GM18867 (cell line): ENCODE results near the gene SPDYE2.
"Not testable (repeated sequence)": the region's sequence is repeated elsewhere in the genome, so short reads cannot be mapped to it uniquely, and the experiment has no call there.

Experiments
- ATAC-seq: cut with Tn5 transposase; IDR thresholded peaks from one replicate; pipeline ENCODE4 v1.9.1; 2021; ENCODE audit warnings: mild to moderate bottlenecking, moderate library complexity; ENCODE audit not compliant: unreplicated experiment

The SPDYE2 gene

GRCh38 chr7:102540604-102541003 lies 10.4 kb upstream of the SPDYE2 start:
- not testable (repeated sequence) for ATAC-seq

- not testable (repeated sequence) for ATAC-seq
These were observed 8.9 kb upstream of the SPDYE2 start for GRCh38 chr7:102542083-102542482.

GRCh38 chr7:102542771-102543170 lies 8.3 kb upstream of the SPDYE2 start:
- not testable (repeated sequence) for ATAC-seq

- ATAC-seq = not testable (repeated sequence)
These were observed 7.4 kb upstream of the SPDYE2 start, which contains the start of gene UPK3BL2 for GRCh38 chr7:102543596-102543995. UPK3BL2 (minus strand) TSS chr7:102543696; CDS start chr7:102543636, 60 bp downstream.

GRCh38 chr7:102544372-102544771 lies 6.7 kb upstream of the SPDYE2 start:
- not testable (repeated sequence) for ATAC-seq

GRCh38 chr7:102545288-102545687 lies 5.7 kb upstream of the SPDYE2 start:
- ATAC-seq = not testable (repeated sequence)

GRCh38 chr7:102546353-102546752 lies 4.7 kb upstream of the SPDYE2 start:
- peak; percentile 71 for ATAC-seq

- not testable (repeated sequence) for ATAC-seq
These were observed 17.6 kb downstream of the SPDYE2 start for GRCh38 chr7:102568620-102569019.

- peak; percentile 91 for ATAC-seq
These were observed 21.5 kb downstream of the SPDYE2 start, which contains the start of gene POLR2J3 for GRCh38 chr7:102572261-102573239. POLR2J3 (minus strand) TSS chr7:102572583; CDS start chr7:102572521, 62 bp downstream.

GRCh38 chr7:102574607-102575006 lies 23.6 kb downstream of the SPDYE2 start:
- not testable (repeated sequence) for ATAC-seq

- ATAC-seq = not testable (repeated sequence)
These were observed 25.3 kb downstream of the SPDYE2 start for GRCh38 chr7:102576363-102576762.

- ATAC-seq = not testable (repeated sequence)
These were observed 26.6 kb downstream of the SPDYE2 start for GRCh38 chr7:102577315-102578240.

GRCh38 chr7:102578486-102578885 lies 27.5 kb downstream of the SPDYE2 start:
- ATAC-seq = not testable (repeated sequence)

GRCh38 chr7:102581722-102582121 lies 30.7 kb downstream of the SPDYE2 start:
- not testable (repeated sequence) for ATAC-seq

GRCh38 chr7:102583495-102583894 lies 32.5 kb downstream of the SPDYE2 start:
- ATAC-seq = not testable (repeated sequence)

GRCh38 chr7:102589857-102590256 lies 38.8 kb downstream of the SPDYE2 start:
- peak; percentile 41 for ATAC-seq

GRCh38 chr7:102592477-102593019 lies 41.5 kb downstream of the SPDYE2 start:
- ATAC-seq = peak; percentile 51

GRCh38 chr7:102593637-102594334 lies 42.8 kb downstream of the SPDYE2 start:
- peak; percentile 58 for ATAC-seq

GRCh38 chr7:102596036-102596435 lies 45.0 kb downstream of the SPDYE2 start:
- ATAC-seq = not testable (repeated sequence)

GRCh38 chr7:102599699-102600098 lies 48.7 kb downstream of the SPDYE2 start:
- not testable (repeated sequence) for ATAC-seq
